HepG2 (cell line): ENCODE measurements around the gene MISP3. TPM values are rescaled to one million over a fixed set of nuclear protein-coding genes. Genes with fewer than 3 reads are reported as not detected.
A peak's percentile ranks its signal among the peaks of the same experiment; 100 is the strongest.

ENCODE experiments used
- ARID4A ChIP-seq: sonication (generic); formaldehyde crosslinking; IDR thresholded peaks from 2 replicates; pipeline ENCODE4 v1.5.0; 2020; ENCODE audit warnings: mild to moderate bottlenecking, missing genetic modification reagents, borderline replicate concordance
- ASH2L ChIP-seq: fragments of 300-600, 200-600 bp; sonication (generic); IDR thresholded peaks from 2 replicates; pipeline ENCODE4 v1.7.0; 2017; ENCODE audit warnings: low read depth, mild to moderate bottlenecking, moderate library complexity, mixed read lengths, low read length; ENCODE audit not compliant: insufficient read length
- BORCS8-MEF2B ChIP-seq: sonication (generic); formaldehyde crosslinking; IDR thresholded peaks from 2 replicates; pipeline ENCODE4 v1.8.0; 2022; ENCODE audit warnings: mild to moderate bottlenecking, missing genetic modification reagents
- CBFB ChIP-seq: sonication (generic); formaldehyde crosslinking; IDR thresholded peaks from 2 replicates; pipeline ENCODE4 v1.4.0; 2020; ENCODE audit warnings: missing genetic modification reagents
- DPF2 ChIP-seq: sonication (generic); formaldehyde crosslinking; IDR thresholded peaks from 2 replicates; pipeline ENCODE4 v1.4.0; 2020; ENCODE audit warnings: mild to moderate bottlenecking, low read depth, missing genetic modification reagents, borderline replicate concordance
- HNRNPH1 ChIP-seq: fragments of 200-400 bp; formaldehyde crosslinking; optimal IDR thresholded peaks from 2 replicates; pipeline ENCODE3; 2017; ENCODE audit warnings: mild to moderate bottlenecking, low read depth, low read length
- MTA1 ChIP-seq: sonication (generic); formaldehyde crosslinking; IDR thresholded peaks from 2 replicates; pipeline ENCODE4 v1.4.0; 2020; ENCODE audit warnings: missing genetic modification reagents, mild to moderate bottlenecking, borderline replicate concordance
- NFKB2 ChIP-seq: sonication (generic); formaldehyde crosslinking; IDR thresholded peaks from 2 replicates; pipeline ENCODE4 v1.4.0; 2020; ENCODE audit warnings: missing genetic modification reagents, borderline replicate concordance
- NR2C2 ChIP-seq: sonication (generic); formaldehyde crosslinking; IDR thresholded peaks from 2 replicates; pipeline ENCODE4 v1.4.0; 2020; ENCODE audit warnings: missing genetic modification reagents, mild to moderate bottlenecking, moderate library complexity, borderline replicate concordance
- PCBP2 ChIP-seq: fragments of 200-400 bp; formaldehyde crosslinking; optimal IDR thresholded peaks from 2 replicates; pipeline ENCODE3; 2018; ENCODE audit warnings: low read length, low read depth; ENCODE audit not compliant: poor library complexity, severe bottlenecking
- POLR2AphosphoS2 ChIP-seq: IDR thresholded peaks from 2 replicates; pipeline ENCODE4 v1.6.1; 2011; ENCODE audit warnings: low read depth, low read length, improper control_type of control experiment
- SAFB2 ChIP-seq: sonication (generic); formaldehyde crosslinking; IDR thresholded peaks from 2 replicates; pipeline ENCODE4 v1.5.1; 2020; ENCODE audit warnings: missing genetic modification reagents, low read depth, mild to moderate bottlenecking, borderline replicate concordance
- SMARCE1 ChIP-seq: fragments of 450-650 bp; IDR thresholded peaks from 2 replicates; pipeline ENCODE4 v1.6.1; 2017; ENCODE audit warnings: borderline replicate concordance
- SP5 ChIP-seq: IDR thresholded peaks from 2 replicates; pipeline ENCODE4 v1.6.1; 2016; ENCODE audit warnings: low read depth, borderline replicate concordance
- SRSF9 ChIP-seq: fragments of 200-400 bp; formaldehyde crosslinking; IDR thresholded peaks from 2 replicates; pipeline ENCODE4 v1.6.1; 2018; ENCODE audit warnings: borderline replicate concordance, mild to moderate bottlenecking, low read depth, low read length; ENCODE audit not compliant: insufficient read depth, poor library complexity, severe bottlenecking
- STAT5B ChIP-seq: sonication (generic); formaldehyde crosslinking; IDR thresholded peaks from 2 replicates; pipeline ENCODE4 v1.4.0; 2020; ENCODE audit warnings: missing genetic modification reagents
- ZFP62 ChIP-seq: sonication (generic); formaldehyde crosslinking; IDR thresholded peaks from 2 replicates; pipeline ENCODE4 v1.4.0; 2020; ENCODE audit warnings: missing genetic modification reagents
- ZMYM3 ChIP-seq: sonication (generic); formaldehyde crosslinking; IDR thresholded peaks from 2 replicates; pipeline ENCODE4 v1.5.1; 2020; ENCODE audit warnings: mild to moderate bottlenecking, missing genetic modification reagents
- ZNF136 ChIP-seq: sonication (generic); formaldehyde crosslinking; IDR thresholded peaks from 2 replicates; pipeline ENCODE4 v1.8.1; 2022; ENCODE audit warnings: low read depth, mild to moderate bottlenecking, moderate library complexity, missing genetic modification reagents
- ZNF230 ChIP-seq: sonication (generic); formaldehyde crosslinking; IDR thresholded peaks from 2 replicates; pipeline ENCODE4 v1.4.0; 2020; ENCODE audit warnings: mild to moderate bottlenecking, missing genetic modification reagents
- ZNF33B ChIP-seq: sonication (generic); formaldehyde crosslinking; IDR thresholded peaks from 2 replicates; pipeline ENCODE4 v1.5.1; 2020; ENCODE audit warnings: mild to moderate bottlenecking, missing genetic modification reagents
- ZNF496 ChIP-seq: sonication (generic); formaldehyde crosslinking; IDR thresholded peaks from 2 replicates; pipeline ENCODE4 v1.8.1; 2023; ENCODE audit warnings: mild to moderate bottlenecking, moderate library complexity, missing genetic modification reagents; ENCODE audit not compliant: insufficient replicate concordance
- ZNF850 ChIP-seq: sonication (generic); formaldehyde crosslinking; conservative IDR thresholded peaks from 2 replicates; pipeline ENCODE4 v1.9.0; 2021; ENCODE audit warnings: mild to moderate bottlenecking, missing genetic modification reagents
- polyA plus RNA-seq, 8 experiments: library from polyadenylated mRNA; depleted of rRNA in 3 of 8; stranded (reverse) in 7 of 8; unstranded in 1 of 8; fragments of >200 nt; fragmentation: Illumina TruSeq in 4 of 8; extraction: Trizol in 4 of 8; gene quantifications; 2 replicates each; pipeline versions ENCODE4 v1.2.1 to v1.2.3, GENCODE V29; 2011 to 2016; ENCODE audit warnings: low read depth in 4 of 8, missing spikeins in 1 of 8, mixed read lengths in 1 of 8; ENCODE audit not compliant: insufficient read depth in 1 of 8
- total RNA-seq, 5 experiments: library from RNA; depleted of rRNA; stranded (reverse); fragments of >200 nt; fragmentation: Illumina TruSeq; extraction: Trizol; gene quantifications; 2 replicates each; pipeline ENCODE4 v1.2.3, GENCODE V29; 2016; ENCODE audit warnings: low read depth in 1 of 5
- TF ChIP-seq, protein P1 (sequence below): sonication (generic); formaldehyde crosslinking; conservative IDR thresholded peaks from 2 replicates; pipeline ENCODE4 v1.4.0; 2020; ENCODE audit warnings: missing genetic modification reagents

The MISP3 gene
- total and polyA plus RNA-seq, 2 of the 13 experiments (the other 11 are each of a cell fraction or from before 2014, with no cell fraction given) = 2.5 to 5.4 TPM

DNA sequence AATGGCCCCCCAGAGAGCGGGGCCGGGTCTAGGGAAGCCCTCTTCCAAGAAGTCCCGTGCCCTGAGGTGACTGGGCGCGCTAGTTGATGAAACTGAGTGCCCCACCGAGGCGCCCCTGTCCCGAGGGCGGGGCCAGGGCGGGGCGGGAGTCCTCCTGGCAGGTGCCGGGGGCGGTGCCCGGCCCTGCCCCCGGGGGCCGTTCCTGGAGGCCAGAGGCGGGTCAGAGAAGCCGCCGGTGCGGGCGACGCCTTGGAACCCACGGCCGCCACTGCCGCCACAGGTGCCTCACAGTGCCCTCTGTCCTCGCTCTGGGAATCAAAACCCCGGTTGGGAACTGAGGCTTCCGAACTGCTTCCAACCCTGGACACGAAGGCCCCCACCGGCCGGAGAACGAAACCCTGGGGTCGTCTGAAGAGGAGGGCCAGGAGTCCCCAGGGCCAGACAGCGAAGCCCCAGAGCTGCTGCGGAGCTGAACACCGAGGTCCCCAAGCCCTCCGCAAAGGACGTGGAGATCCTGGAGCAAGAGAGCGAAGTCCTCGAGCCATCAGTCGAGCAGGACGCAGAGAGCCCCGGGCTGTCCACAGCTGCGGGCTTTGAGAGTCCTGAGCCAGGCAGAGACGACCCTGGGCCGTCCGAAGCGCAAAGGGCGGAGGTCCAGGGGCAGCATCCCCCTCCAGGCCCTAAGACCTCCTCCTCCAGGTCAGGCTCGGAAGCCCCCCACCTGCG is at the start of gene MISP3 (continued):
- TF ChIP-seq SP5 (CRISPR knock-in tag) (peak; percentile 75), SRSF9 (no peak), HNRNPH1 (no peak), STAT5B (CRISPR knock-in tag) (no peak), SMARCE1 (no peak), ZNF230 (CRISPR knock-in tag) (0 out of 2 replicates have a peak, but pooled peaks have one; percentile 6), SAFB2 (peak; percentile 73), ASH2L (no peak), NFKB2 (CRISPR knock-in tag) (no peak), ZNF850 (no peak), PCBP2 (no peak), DPF2 (CRISPR knock-in tag) (no peak), ZNF33B (CRISPR knock-in tag) (0 out of 2 replicates have a peak, but pooled peaks have one; percentile 18), ZNF136 (CRISPR knock-in tag) (no peak), NR2C2 (CRISPR knock-in tag) (peak; percentile 35; the same call in 1 of the 2 replicates), ARID4A (CRISPR knock-in tag) (no peak), ZNF496 (CRISPR knock-in tag) (no peak), MTA1 (CRISPR knock-in tag) (no peak), ZMYM3 (no peak), BORCS8-MEF2B (CRISPR knock-in tag) (no peak), ZFP62 (CRISPR knock-in tag) (no peak), POLR2AphosphoS2 (no peak), CBFB (0 out of 2 replicates have a peak, but pooled peaks have one; percentile 20)
- TF ChIP-seq, protein P1, sequence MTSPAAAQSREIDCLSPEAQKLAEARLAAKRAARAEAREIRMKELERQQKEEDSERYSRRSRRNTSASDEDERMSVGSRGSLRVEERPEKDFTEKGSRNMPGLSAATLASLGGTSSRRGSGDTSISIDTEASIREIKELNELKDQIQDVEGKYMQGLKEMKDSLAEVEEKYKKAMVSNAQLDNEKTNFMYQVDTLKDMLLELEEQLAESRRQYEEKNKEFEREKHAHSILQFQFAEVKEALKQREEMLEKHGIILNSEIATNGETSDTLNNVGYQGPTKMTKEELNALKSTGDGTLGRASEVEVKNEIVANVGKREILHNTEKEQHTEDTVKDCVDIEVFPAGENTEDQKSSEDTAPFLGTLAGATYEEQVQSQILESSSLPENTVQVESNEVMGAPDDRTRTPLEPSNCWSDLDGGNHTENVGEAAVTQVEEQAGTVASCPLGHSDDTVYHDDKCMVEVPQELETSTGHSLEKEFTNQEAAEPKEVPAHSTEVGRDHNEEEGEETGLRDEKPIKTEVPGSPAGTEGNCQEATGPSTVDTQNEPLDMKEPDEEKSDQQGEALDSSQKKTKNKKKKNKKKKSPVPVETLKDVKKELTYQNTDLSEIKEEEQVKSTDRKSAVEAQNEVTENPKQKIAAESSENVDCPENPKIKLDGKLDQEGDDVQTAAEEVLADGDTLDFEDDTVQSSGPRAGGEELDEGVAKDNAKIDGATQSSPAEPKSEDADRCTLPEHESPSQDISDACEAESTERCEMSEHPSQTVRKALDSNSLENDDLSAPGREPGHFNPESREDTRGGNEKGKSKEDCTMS (CRISPR knock-in tag) = no peak
